Activated effector memory CD4-positive, alpha-beta T cell treated with anti-CD3 and anti-CD28 coated beads, Interleukin-2, amount 50 U/mL, for 16 hours (primary cell): ENCODE results near the gene ARF4.
"Not testable (repeated sequence)": the region's sequence is repeated elsewhere in the genome, so short reads cannot be mapped to it uniquely, and the experiment has no call there.

Experiments
- DNase-seq: peaks from one replicate; pipeline ENCODE4 v3.0.0-alpha.2; 2020

Gene ARF4

DNA sequence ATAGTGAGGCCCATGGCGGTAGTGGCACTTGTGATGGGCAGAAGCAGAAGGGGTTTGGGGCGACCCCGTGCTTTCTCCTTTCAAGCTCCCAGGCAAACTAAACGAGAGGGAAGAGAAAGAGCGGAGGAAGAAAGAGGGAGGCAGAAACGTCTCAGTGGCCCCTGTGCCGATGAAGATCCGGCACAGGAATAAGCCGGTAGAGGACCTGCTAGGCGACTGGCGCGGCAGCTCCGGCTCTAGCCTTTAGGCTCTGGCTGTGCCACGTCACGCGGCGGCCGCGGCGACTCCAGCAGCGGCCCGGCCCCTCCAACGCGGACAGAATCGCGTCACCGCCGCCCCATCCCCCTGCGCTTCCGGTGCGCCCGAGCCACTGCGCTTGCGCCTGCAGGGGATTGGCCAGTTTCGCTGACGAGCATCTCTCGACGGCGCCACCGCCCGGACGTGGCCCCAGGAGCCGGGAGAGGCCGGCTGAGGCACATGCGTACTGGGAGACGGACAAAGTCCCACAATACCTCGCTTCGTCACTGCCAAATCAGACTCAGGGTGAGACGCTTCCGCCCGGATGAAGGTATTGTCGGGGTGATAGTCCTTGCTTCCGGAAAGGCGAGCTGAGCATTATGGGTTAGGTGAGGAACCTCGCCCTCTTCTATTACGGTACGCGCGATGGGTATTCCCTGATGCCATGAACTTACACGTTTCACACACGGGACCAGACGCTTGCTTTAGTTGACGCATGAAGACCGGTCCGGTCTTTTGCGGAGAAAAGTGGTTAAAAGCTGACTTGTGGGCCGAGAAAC is at the start of gene ARF4:
TSS of gene ARF4 (minus strand) at position 218 of the 797 bp plus-strand sequence. CDS start at position 14, 204 bp downstream.
- DNase-seq: peak; percentile 100

GRCh38 chr3:57646723-57647122 is 49.6 kb upstream of the ARF4 start:
- DNase-seq: no peak

GRCh38 chr3:57644740-57645139 is 47.6 kb upstream of the ARF4 start:
- DNase-seq: no peak

DNA sequence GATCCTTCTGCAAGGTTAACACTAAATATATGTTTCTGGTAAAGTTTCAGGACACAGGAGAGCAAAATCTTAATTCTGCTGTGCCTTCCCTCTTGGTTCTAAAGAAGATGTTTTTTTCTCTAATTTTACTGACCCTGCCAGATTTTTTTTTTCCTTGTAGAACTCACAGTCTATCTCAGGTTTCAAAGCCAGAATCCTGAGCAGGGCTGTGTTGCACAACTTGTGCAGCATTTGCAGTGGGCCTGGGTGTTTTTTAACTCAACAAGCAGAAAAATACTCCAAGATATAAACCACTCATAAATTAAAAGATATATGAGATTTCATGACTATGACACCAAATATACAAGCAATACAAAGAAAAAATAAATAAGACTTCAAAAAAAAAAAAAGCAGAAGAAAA is 40.2 kb upstream of the ARF4 start:
- no peak for DNase-seq

GRCh38 chr3:57634259-57634658 is 37.1 kb upstream of the ARF4 start:
- DNase-seq: not testable (repeated sequence)

GRCh38 chr3:57627976-57628375 is 30.8 kb upstream of the ARF4 start:
- DNase-seq: no peak

DNA sequence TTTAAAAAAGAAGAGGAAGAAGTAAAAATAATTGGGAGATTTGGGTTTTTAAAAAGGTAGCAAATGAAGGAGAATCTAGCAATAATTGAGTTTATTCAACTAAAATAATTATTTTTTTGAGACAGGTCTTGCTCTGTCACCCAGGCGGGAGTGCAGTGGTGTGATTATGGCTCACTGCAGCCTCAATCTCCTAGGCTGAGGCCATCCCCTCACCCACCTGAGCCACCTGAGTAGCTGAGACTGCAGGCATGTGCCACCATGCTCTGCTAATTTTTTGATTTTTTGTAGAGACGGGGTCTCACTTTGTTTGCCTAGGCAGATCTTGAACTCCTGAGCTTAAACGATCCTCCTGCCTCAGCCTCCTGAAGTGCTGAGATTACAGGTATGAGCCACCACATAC is 27.7 kb upstream of the ARF4 start:
- no peak for DNase-seq

GRCh38 chr3:57622362-57622761 is 25.2 kb upstream of the ARF4 start:
- DNase-seq: no peak

DNA sequence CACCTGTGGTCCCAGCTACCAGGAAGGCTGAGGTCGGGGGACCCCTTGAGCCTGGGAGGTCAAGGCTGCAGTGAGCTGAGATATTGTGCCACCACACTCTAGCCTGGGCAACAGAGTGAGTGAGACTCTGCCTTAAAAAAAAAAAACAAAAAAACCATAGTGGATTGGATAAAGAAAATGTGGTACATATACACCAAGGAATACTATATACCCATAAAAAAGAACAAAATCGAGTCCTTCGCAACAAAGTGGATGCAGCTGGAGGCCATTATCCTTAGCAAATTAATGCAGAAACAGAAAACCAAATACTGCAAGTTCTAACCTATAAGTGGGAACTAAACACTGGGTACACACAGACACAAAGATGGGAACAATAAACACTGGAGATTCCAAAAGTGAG is 20.6 kb upstream of the ARF4 start:
- no peak for DNase-seq

- DNase-seq: no peak
Observed at GRCh38 chr3:57616233-57616632, 19.1 kb upstream of the ARF4 start.

DNA sequence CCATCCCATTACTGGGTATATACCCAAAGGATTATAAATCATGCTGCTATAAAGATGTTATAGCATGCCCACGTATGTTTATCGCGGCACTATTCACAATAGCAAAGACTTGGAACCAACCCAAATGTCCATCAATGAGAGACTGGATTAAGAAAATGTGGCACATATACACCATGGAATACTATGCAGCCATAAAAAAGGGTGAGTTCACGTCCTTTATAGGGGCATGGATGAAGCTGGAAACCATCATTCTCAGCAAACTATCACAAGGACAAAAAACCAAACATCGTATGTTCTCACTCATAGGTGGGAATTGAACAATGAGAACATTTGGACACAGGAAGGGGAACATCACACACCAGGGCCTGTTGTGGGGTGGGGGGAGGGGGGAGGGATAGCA is 14.7 kb upstream of the ARF4 start:
- not testable (repeated sequence) for DNase-seq

- no peak for DNase-seq
Observed at GRCh38 chr3:57605683-57606082, 8.5 kb upstream of the ARF4 start.

DNA sequence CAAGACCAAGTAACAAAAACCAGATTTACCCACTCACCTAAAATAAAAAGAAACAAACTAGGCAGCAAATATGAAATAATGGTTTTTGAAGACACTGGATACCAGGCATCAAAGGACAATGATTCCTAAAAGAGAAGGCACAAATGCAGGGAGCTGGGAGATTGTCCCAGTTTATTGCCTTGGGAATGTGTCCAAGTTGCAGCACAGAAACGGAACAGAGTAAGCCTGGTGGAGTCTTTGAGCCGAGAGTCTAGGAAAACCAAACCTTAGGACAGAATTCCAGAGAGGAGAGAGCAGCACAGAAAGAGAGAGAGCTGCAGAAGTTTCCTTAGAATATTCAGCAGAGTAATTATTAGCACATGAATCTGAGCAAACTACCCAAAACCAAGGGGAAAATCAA is 7.8 kb upstream of the ARF4 start:
- DNase-seq: no peak

DNA sequence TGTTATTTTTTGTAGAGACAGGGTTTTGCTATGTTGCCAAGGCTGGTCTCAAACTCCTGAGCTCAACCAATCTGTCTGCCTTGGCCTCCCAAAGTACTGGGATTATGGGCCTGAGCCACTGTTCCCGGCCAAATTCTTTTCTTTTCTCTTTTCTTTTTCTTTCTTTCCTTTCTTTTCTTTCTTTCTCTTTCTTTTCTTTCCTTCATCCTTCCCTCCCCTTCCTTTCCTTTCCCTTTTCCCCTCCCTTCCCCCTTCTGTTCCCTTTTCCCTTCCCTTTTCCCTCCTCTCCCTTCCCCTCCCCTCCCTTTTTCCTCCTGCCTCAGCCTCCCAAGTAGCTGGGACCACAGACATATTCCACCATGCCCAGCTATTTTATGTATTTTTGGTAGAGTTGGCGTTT is 3.1 kb upstream of the ARF4 start:
- no peak for DNase-seq

GRCh38 chr3:57598765-57599360 is 1.7 kb upstream of the ARF4 start:
- no peak for DNase-seq

GRCh38 chr3:57596495-57597126 is 533 bp downstream of the ARF4 start:
- peak; percentile 89 for DNase-seq

DNA sequence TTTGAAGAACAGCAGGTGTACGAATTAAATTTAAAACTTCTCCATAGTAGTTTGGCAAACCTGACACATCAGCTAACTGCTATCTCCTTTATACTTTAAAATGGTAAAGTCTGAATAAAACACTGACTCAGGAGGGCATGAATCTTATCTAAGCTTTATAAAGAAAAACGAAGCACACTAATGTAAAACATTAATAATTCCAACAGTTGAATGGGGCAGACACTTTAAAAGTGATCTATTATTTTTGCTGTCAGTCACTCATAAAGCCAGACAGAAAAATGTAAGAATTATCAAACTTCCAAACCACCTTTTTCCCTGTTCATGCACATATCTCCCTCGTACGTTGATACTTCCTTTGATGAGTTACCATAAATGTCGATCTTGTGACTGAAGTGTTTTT is 2.6 kb downstream of the ARF4 start:
- no peak for DNase-seq

DNA sequence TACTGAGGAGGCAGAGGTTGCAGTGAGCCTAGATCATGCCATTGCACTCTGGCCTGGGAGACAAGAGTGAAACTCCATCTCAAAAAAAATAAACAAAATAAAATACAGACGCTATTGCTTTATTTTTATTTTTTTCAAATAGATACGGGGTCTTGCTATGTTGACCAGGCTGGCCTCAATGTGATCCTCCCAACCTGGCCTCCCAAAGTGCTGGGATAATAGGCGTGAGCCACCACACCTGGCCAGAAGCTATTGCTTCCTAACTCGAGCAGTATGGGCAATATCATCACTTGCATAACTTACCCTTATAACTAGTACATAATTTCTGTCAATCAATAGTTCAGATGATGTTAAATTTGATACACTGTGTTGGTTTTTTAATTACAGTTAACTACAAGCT is 3.0 kb downstream of the ARF4 start:
- DNase-seq: no peak

- no peak for DNase-seq
Observed at GRCh38 chr3:57592306-57592705, 4.8 kb downstream of the ARF4 start.

DNA sequence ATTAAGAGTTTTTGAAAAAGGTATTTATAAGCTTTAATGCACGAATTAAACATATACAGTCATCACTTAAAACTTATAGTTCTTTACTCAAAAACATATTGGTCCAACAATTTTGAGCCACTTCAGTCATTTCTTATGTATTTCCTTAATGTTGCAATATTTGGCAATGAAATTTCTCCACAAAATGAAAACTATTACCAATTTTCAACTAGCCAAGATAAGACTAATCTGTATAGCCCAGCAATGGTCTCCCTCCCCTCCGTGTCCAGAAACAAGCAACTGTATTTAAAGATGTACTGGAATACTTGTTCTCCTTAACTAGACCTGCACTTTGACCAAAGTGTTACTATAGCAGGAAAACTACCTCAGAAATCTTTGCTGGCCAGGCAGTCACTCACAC is 9.2 kb downstream of the ARF4 start:
- no peak for DNase-seq

DNA sequence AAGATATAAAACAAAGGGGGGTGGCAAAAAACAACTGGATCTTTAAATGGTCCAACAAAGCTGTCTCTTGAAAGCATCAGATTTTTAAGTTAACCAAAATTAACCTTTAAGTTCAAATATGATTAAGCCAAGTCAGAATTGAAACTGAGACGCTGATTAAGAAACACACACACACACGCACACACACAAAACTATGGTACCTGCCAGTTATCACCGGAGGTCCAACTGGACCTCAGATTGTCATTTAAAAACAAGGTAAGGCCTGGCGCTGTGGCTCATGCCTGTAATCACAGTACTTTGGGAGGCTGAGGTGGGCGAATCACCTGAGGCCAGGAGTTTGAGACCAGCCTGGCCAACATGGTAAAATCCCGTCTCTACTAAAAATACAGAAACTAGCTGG is 10.4 kb downstream of the ARF4 start:
- DNase-seq: no peak

DNA sequence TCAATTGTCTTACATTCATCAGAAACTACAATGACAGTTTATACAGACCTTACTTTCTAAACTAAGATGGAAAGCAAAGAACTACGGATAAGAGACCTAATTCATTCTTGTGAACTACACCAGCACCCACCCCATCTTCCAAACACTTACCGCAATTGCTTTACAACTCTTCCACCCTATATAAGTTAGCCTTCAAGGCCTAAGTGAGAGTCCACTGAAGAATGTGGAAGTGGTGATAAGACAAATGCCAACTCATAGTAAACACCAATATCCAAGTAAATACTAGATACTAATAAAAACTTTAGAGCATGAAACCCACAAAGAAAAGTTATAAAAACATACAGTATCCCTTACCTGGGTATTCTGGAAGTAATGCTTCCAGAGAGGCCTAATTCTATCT is 13.6 kb downstream of the ARF4 start:
- no peak for DNase-seq

GRCh38 chr3:57582474-57583168 is 14.5 kb downstream of the ARF4 start:
- no peak for DNase-seq

DNA sequence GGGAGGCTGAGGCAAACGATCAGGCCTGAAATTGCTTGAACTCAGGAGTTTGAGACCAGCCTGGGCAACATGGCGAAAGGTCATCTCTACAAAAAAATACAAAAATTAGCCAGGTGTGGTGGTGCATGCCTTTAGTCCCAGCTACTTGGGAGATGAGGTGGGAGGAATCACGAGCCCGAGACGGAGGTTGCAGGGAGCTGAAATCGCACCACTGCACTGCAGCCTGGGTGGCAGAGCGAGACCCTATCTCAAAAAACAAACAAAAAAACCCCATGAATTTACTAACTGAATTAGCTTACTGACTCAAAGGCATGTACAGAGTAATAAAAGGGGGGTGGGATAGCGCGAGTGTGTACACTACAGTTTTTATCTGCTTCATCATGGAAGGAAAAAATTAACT is 19.3 kb downstream of the ARF4 start:
- no peak for DNase-seq
